GM12878 (cell line): ENCODE results near the gene MESD. TPM values are rescaled to one million over a fixed set of nuclear protein-coding genes. Genes with fewer than 3 reads are reported as not detected.

Source experiments
- CBFB ChIP-seq: IDR thresholded peaks from 2 replicates; pipeline ENCODE4 v1.6.1; 2016; ENCODE audit warnings: antibody characterized with exemption, low read depth
- IKZF1 ChIP-seq: fragments of 450-650 bp; conservative IDR thresholded peaks from 2 replicates; pipeline ENCODE4 v1.6.1; 2017; ENCODE audit warnings: antibody characterized with exemption, mild to moderate bottlenecking
- IKZF2 ChIP-seq, 2 experiments: fragments of 450-650 bp; IDR thresholded peaks; 2 replicates each; pipeline ENCODE4 v1.6.1; 2017; ENCODE audit warnings: mild to moderate bottlenecking in 2 of 2, moderate library complexity in 2 of 2
- IRF5 ChIP-seq: fragments of 450-650 bp; IDR thresholded peaks from 2 replicates; pipeline ENCODE4 v1.6.1; 2017; ENCODE audit warnings: borderline replicate concordance
- KDM1A ChIP-seq: fragments of 200-600 bp; sonication (generic); IDR thresholded peaks from 2 replicates; pipeline ENCODE4 v1.6.1; 2016; ENCODE audit warnings: borderline replicate concordance
- USF2 ChIP-seq: IDR thresholded peaks from 2 replicates; pipeline ENCODE4 v1.6.1; 2011; ENCODE audit warnings: low read depth, low read length, improper control_type of control experiment, borderline replicate concordance
- ZBTB11 ChIP-seq: fragments of 450-650 bp; formaldehyde crosslinking; IDR thresholded peaks from 2 replicates; pipeline ENCODE4 v1.5.0; 2022; ENCODE audit warnings: mild to moderate bottlenecking, missing genetic modification characterization
- ZBTB33 ChIP-seq: fragments of 450-650 bp; IDR thresholded peaks from 2 replicates; pipeline ENCODE4 v1.6.1; 2017; ENCODE audit warnings: mild to moderate bottlenecking
- ZNF217 ChIP-seq: fragments of 450-650 bp; IDR thresholded peaks from 2 replicates; pipeline ENCODE4 v1.6.1; 2017; ENCODE audit warnings: antibody characterized with exemption, mild to moderate bottlenecking
- polyA plus RNA-seq, 11 experiments: library from polyadenylated mRNA; depleted of rRNA in 4 of 11; unstranded in 6 of 11; stranded (reverse) in 5 of 11; fragments of >200 nt; fragmentation: Nextera tagmentation in 4 of 11; fragmentation: Illumina TruSeq in 1 of 11; extraction: Ambion mirVana in 4 of 11; extraction: Trizol in 1 of 11; gene quantifications; 1 replicate in 1 of 11; 2 replicates in 10 of 11; pipeline versions ENCODE4 v1.2.1 to v1.2.3, GENCODE V29; 2011 to 2016; ENCODE audit warnings: inconsistent platforms in 2 of 11, missing spikeins in 2 of 11, low read depth in 1 of 11
- total RNA-seq, 4 experiments: library from RNA; depleted of rRNA in 3 of 4; stranded (reverse); fragments of >200 nt in 3 of 4; fragmentation: Illumina TruSeq in 1 of 4; extraction: Trizol in 1 of 4; gene quantifications; 2 replicates each; pipeline versions ENCODE4 v1.2.1 to v1.2.3, GENCODE V29; 2013 to 2021

Gene MESD
- total and polyA plus RNA-seq, 10 of the 15 experiments (the other 5 are each of a cell fraction or from before 2014, with no cell fraction given), result 10.2 to 39.8 (median 20.9) TPM

GRCh38 chr15:80970658-80971057 lies 19.0 kb downstream of the MESD start (continued):
- TF ChIP-seq ZBTB11 (CRISPR knock-in tag) (no peak), IRF5 (no peak), ZNF217 (no peak), IKZF1 (no peak), ZBTB33 (no peak), IKZF2 (IDR thresholded peaks at IDR 0.05) (no peak), USF2 (no peak), CBFB (no peak), KDM1A (no peak)
- TF ChIP-seq, all 136 proteins: peak for 0
